HG03097 (cell line): ENCODE data around the gene HEG1.

Source experiments
- ATAC-seq: cut with Tn5 transposase; IDR thresholded peaks from one replicate; pipeline ENCODE4 v1.9.1; 2021; ENCODE audit not compliant: unreplicated experiment, low FRiP score

The HEG1 gene

DNA sequence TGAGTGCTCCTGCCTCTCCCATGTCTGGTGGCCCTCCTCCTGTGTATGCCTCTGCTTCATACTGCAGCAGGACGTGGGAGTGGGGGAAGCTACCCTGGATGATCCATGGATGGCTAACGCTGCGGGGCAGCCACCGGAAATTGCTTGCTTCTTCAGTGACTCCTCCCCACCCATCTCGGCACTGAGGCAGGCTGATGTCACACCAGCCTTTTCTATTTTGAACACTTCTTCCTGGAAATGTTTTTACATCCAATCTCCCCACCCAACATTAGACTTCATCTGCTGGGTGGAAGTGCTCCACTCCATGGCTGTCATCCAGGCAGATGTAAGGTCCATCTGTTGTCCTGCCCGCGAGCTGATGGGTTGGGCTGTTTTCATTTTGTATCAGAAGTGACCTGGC lies 62.3 kb downstream of the HEG1 start:
- no peak for ATAC-seq

DNA sequence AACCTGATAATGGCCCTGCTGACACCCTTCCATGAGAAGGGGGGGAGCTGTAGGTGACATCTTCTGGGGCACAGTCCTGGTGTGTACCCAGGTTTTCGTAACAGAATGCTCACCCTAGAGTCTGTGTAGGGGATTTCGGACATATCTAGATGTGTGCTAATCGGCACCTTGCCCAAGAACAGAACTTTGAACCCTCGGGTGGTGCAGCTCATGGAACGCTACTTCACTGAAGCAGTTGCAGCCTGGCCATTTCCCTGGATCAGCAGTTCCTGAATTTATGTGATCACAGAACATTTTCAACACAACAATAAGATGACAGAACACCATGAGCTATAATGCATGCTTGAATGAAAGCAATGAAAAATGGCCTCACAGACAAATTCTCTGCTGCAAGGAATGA lies 63.8 kb downstream of the HEG1 start:
- ATAC-seq = no peak

DNA sequence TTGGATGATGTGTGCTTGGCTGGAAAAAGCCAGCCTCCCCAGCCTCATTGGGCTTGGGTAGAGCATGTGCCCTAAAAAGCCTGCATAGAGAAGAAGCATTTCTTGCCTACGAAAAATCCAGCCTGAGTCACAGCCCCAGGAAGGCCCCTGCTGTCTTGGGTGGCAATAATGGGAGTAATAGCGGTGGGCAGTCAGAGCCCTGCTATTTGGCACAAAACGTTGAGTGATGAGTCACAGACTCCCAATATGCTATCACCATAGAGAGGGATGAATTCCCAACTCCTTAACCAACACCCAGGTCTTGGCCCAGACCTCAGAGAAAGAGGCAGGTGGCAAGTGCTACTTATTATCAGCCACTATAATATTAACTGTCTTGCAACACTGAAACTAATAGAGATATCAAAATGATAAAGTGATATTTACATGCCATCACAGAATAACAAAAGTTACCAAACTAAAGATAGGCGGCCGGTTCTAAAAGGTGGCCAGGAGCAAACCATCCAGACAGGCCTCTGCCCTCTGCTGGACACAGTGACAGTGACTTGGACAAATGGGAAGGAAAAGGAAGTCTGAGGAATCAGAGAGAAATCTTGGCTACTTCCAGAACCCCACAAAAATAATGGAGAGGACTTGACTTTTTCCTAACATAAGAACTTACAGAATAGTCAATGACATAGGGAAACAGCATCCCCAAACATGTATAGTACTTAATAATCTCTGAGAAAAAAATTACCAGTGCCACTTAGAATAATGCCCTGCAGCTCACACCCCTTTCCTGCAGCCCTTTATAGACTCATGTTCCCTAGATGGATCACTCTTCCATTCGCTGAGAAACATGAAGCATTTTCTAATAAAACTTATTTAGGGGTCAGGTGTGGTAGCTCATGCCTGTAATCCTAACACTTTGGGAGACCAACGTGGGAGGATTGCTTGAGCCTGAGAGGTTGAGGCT lies 69.3 kb downstream of the HEG1 start:
- ATAC-seq = no peak

DNA sequence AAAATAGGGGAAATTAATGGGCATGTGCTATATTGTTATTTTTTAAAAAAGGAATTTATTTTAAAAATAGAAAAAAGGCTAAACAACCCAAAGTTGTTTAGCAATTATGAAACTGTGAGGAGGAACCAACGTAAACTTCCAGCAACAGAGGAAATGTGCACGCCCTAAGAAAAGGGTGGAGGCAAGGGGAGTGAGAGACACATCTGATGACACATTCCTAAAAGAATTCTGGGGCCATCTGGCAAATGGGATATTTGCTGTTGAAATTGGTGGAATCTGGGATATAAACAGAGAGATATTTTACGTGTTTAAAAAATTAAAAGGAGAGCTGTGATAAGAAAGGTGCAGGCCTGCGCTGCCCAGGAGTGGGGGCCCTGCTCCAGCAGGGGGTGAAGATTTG lies 70.4 kb downstream of the HEG1 start:
- ATAC-seq = no peak

DNA sequence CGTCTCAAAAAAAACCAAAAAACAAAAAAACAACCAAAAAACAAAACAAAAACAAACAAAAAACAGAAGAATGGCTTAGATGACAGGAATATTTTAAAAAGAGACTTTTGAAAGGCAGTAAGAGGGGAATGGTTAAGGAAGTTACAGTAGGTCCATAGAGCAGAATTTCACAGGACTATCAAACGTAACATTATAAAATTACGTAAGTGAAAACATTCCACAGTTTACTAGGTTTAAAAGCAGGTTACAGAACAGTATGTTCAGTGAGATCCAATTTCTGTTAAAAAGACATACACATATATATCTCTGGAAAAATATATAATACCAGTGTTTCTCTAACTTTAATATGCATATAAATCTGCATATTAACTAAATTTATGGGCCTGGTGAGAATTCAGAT lies 71.0 kb downstream of the HEG1 start:
- no peak for ATAC-seq

DNA sequence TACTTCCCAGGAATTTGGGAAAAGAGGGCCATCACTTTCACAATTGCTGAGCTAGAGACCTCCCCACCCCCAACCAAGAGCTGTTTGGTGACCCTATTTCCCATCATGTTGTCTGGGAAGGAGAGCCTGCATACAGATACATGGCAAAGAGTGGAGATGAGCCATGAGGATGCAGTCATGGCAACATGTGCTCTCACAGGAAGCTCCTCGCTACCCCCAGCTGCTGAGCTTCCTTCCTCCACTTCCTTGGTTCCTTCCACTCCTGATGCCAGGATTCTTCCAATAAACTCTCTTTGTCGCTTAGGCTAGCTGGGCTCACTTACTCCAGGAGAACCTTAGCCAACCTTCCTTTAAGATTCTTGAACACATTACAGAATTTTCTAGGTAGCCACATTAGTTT lies 72.9 kb downstream of the HEG1 start:
- ATAC-seq = no peak

DNA sequence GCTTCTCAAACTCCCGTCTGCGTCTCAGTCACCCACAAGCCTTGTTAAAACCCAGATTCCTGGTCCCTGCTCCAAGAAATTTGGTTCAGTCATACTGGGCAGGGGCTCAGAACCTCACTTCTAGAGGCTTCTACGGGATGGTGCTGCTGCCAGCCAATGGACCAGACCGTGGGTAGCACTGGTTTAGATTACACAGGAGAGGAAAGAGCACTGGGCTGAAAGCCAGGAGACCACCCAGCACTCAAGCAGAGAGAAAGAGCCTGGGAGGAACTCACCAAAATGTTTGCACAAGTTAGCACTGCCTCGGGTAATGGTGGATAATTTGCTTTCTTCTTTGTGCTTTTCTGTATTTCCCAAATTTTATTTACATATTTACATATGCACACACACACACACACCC lies 74.3 kb downstream of the HEG1 start:
- no peak for ATAC-seq

DNA sequence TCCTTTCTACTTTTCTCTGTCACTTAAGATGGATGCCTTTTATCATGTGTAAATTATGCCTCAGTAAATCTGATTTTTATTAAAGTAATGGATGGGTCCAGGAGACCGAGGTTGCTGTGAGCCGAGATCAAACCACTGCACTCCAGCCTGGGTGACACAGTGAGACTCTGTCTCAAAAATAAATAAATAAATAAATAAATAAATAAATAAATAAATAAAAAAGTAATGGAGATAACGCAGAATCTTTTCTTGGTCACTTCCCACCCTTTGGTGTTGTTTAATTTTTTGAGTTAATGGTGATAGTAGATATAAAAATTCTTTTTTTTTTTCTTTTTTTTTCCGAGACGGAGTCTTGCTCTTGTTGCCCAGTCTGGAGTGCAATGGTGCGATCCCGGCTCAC lies 77.2 kb downstream of the HEG1 start:
- ATAC-seq = no peak

DNA sequence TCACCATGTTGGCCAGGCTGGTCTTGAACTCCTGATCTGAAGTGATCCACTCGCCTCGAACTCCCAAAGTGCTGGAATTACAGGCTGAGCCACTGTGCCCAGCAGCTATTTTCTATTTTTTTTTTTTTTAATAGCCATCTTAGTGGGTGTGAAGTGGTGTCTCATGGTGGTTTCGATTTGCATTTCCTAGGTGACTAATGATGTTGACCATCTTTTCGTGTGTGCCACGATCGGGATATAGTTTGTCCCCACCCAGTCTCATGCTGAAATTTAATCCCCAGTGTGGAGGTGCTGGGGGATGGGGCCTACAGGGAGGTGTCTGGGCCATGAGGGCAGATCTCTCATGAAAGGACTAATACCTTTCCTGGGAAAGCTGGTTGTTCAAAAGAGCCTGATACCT lies 79.4 kb downstream of the HEG1 start:
- no peak for ATAC-seq

DNA sequence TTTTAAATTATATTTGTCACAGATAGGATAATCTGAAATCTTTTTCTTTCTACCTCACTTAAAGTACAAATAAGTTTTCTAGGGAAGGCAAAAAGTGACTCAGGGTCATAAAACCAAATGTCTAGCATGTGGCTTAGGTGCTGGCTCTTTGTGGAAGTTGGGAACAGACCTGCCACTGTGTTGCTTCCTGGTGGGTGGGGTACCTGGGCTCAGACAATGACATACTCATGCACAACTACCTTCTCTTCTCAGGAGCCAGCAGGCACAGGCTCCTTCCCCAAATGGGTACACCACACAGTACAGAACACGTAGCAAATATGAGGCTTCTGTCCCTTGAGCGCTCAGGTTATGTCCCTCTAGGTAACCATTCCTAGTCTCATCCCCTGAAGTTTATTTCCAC lies 81.1 kb downstream of the HEG1 start:
- no peak for ATAC-seq

DNA sequence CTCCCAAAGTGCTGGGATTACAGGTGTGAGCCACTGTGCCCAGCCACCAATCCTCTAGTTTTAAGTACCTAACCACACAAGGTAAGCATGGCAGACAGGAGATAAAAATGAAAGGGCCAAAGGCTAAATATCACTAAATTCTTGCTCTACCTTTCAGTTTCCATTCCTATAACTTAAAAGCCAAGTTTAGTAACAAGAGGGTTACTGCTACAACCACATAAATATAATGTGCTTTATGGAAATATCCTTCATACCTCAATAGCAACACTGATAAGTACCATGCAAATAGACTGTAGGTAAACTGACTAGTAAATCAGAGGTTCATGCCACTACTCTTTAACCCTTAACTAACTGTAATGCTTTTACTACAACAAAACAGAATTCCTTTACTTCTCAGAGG lies 82.5 kb downstream of the HEG1 start:
- ATAC-seq = no peak

DNA sequence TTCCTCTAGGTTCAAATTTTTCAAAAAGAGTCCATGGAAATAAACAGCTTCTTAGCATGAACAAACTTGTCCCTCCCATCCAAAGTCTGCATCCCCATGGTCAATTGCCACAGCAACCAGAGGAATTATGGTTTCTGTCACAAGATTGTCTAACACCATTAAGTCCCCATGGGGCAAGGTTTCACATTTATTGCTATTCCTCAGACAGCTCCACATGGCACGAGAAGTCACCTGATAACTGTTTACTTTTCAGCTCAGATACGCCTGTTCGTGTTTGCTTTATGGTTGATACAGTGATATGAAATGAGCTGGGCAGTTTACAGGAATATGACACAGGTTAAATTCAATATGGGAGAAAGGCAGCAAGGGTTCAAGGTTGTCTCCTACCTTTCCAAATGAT lies 83.3 kb downstream of the HEG1 start:
- no peak for ATAC-seq

DNA sequence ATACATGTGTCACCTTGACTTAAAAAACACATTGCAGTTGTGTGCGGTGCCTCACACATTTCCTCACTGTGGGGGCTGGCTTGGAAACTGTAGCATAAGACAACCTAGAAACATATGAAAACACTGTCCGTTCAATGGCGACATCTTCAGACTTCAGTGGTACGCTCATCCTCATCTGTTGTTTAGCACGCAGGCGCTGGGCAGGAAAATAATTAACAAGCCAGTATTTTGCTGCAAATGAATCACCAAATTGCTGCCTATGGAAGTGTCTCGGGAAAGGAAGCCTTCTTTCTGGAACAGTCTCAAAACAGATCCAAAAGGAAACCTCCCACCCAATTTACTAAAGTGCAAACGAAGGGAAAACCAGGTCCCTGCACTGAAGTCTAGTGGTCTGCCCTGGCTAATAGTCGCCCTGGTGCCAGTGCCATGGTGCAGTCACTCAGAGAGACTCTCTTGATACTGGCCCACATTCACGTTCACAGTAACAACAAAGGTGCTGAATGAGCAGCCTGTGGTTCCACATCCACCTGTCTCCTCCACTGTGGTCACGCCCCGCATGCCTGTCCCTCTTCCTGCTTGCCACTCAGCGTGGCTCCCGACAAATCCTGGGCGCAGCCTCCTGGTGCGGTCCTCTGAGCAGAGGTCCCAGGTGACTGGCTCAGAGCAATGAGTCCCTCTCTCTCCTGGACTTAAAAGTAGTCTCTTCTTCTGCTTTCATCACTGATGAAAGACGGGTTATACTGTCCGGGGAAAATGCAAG lies 85.7 kb downstream of the HEG1 start:
- no peak for ATAC-seq

DNA sequence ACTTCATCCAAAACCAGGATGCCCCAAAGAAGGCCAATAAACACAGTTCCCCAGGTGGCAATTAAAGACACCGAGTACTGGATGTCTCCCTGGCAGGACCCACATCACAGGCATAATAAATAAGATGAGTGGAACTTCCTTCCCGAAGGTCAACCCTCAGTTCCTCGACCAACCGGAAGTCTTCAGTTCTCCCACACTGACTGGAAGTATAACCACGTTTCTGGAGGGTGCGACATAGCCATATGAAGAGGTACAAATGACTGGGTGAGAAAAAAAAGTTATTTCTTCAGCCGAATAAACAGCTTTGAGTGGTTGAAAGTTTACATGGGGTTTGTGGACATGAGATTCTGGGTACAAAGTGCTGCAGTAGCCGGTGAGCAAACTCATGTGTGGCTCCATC lies 86.6 kb downstream of the HEG1 start:
- ATAC-seq = no peak

DNA sequence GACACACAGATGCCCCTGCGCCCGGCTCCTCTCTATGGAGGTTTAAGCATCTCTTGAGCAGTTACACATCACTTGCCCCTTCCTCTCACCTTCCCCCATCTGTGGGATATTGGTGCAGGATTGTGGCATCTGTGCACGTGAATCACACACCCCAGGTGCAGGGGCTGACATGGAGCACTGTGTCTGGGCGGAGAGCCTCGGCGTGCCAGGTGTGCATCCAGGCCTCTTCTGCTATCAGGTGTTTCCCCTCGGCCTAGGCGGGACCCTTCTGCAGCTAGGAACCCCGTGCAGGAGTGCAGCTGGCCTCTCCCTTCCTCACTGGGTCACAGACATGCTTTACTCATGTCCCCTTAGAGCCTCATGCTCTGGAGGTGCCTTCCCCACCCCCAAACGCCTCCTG lies 87.8 kb downstream of the HEG1 start:
- no peak for ATAC-seq

DNA sequence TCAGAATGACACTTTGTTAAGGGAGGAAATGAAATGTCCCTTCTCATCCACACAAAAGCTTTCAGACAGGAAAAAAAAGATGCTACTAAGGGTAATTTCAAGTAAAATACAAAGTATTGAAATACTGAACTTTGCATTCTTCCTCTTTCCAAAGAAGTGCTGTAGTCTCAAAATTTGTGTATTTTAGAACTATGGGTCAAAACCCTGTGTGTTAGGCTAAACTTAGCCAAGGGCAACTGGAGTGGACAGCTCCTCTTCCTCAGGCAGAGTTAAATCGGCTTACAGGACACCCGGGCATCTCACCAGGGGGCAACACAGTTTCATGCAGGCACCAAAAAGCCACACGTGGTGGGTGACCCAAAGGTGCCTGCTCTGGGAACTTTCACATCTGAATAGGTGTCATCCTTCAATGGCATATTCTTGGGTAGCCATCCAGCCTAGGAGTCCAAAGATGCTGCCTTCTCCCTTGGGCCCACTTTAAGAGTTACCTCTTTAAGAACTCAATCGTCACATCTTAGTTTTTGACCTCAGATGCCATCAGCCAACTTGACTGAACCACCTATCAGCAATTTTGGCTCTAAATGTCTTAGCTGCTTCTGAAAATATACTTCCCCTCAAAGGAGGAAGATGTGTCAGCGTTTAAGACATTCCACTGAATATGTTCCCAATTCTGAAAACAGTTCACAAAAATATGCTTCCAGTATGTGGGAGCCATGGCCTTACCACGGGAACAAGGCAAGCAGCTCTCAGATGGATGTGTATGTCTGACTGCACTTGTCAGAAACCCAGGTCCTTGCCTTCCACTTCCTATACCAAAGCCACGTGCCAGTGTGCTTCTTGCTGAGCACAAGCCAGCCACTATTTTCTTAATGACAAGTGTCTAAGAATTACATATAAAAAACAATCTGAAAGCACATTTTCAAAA lies 89.0 kb downstream of the HEG1 start:
- no peak for ATAC-seq

DNA sequence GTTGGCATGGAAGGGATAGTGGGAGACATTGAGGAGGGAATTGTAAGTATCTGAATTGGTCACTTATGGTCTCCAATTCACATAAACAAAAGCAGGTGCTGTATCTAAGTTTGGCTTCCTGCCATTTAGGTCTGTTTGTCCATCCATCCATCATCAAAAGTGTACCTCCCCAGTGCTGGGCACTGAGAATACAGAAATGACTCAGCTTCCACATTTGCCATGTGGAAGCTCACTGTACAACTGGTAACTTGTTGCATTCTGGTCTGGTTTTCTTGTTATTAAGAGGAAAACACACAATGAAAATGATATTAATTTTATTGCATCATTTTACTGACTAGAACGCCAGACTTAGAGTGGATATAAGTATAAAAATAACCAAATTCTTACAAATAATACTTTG lies 90.4 kb downstream of the HEG1 start:
- ATAC-seq = no peak

DNA sequence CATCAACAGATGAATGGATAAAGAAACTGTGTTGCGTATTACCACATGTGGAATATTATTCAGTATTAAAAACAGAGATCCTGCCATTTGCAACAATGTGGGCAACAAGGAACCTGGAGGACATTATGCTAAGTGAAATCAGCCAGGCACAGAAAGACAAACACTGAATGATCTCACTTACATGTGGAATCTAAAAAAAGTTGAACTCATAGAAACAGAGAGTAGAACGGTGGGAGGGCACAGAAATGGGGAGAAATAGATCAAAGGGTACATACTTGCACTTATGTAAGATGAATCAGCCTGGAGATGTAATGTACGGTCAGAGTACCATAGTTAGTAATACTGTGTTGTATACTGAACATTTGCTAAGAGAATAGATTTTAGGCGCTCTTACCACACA lies 91.4 kb downstream of the HEG1 start:
- no peak for ATAC-seq

DNA sequence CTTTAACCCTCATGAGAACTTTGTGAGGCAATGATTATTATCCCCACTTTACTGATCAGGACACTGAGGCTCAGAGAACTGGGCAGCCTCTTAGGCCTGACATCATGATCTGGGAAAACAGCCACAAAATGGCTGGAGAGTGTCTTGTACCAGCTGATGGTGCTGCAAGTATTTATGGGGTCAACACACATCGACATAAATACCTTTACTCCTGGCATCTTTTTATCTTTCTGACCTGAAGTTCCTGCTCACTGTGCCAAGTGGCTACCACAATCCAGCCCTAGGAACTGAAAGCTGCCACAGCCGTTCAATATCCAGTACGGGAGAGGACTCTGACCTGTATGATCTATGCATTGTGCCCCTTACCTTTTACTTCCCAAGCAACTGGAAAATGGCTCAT lies 92.0 kb downstream of the HEG1 start:
- ATAC-seq = no peak

DNA sequence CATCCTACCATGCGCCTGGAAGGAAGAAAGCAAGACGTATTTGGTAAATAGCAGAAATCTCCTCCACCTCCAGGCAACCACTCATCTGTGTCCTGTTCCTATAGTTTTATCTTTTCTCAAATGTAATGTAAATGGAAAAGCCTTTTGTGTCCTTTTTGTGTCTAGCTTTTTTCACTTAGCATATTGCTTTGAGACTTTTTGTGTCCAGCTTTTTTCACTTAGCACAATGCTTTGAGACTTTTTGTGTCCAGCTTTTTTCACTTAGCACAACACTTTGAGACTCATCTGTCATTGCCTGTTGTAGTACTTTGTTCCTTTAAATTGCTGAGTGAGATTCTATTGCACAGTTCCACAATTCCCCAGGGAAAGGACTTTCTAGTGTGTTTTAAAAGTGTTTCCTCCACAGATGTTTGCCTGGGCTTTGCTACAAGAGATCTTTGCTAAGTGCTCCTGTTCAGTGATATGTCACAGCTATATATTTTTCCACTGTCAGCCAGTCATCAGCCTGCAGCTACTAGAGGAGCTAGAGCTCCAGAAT lies 93.3 kb downstream of the HEG1 start:
- no peak for ATAC-seq

DNA sequence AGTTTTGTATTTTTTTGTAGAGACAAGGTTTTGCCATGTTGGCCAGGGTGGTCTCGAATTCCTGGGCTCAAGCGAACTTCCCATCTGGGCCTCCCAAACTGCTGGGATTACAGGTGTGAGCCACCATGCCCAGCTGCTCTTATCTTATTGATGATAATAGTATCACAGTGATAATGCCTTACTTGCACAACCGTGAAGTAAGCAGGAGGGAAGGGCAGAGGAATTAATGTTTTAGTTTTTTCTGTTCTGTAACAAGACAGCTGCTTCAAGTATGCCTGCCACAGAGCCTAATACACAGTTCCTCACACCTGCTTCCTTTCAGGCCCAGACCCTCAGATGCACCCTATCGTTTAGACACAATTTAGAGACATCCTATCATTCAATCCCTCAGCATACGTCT lies 95.1 kb downstream of the HEG1 start:
- ATAC-seq = no peak
